ENCODE data around the gene CATSPER1.

GRCh38 chr11:66039765-66040164, 13.5 kb upstream of the CATSPER1 start:
- no peak for TF ChIP-seq CTCF (IDR thresholded peaks at IDR 0.05)
- TF ChIP-seq POLR2A (IDR thresholded peaks at IDR 0.05) = no peak

Data from vagina (tissue), 2 donors.